Activated T-helper 1 cell treated with anti-CD3 and anti-CD28 coated beads, Interleukin-12 subunit alpha, Interleukin-12 subunit beta, Interleukin-2, Interleukin-4 antibody, amounts not matched to agents 30 ng/mL and 10 ng/mL and 1 ng/mL, durations not matched to agents 14 hours and 24 hours and 36 hours (primary cell): Measurements from ENCODE around the gene VEGFA. TPM values are rescaled to one million over a fixed set of nuclear protein-coding genes. Genes with fewer than 3 reads are reported as not detected.
A peak's percentile ranks its signal among the peaks of the same experiment; 100 is the strongest.

Source experiments
- DNase-seq: peaks from one replicate; pipeline ENCODE4 v3.0.0; 2021; ENCODE audit warnings: low spot score
- H3K27ac Mint-ChIP-seq: one replicate; pipeline ENCODE4 v1.8.0; 2021; ENCODE audit warnings: mild to moderate bottlenecking, mixed read lengths
- H3K27me3 Mint-ChIP-seq: one replicate; pipeline ENCODE4 v1.8.0; 2022; ENCODE audit warnings: mild to moderate bottlenecking, moderate library complexity, mixed read lengths; ENCODE audit not compliant: insufficient read depth
- H3K36me3 Mint-ChIP-seq: one replicate; pipeline ENCODE4 v1.8.0; 2021; ENCODE audit warnings: low read depth, mixed read lengths
- H3K4me1 Mint-ChIP-seq: one replicate; pipeline ENCODE4 v1.8.0; 2021; ENCODE audit warnings: low read depth, mixed read lengths
- H3K4me3 Mint-ChIP-seq: one replicate; pipeline ENCODE4 v1.8.0; 2021; ENCODE audit warnings: mild to moderate bottlenecking, moderate library complexity, mixed read lengths
- H3K9me3 Mint-ChIP-seq: one replicate; pipeline ENCODE4 v1.8.0; 2021; ENCODE audit warnings: mixed read lengths
- intact Hi-C: fragments of 100-400 bp; cut with micrococcal nuclease; formaldehyde crosslinking; loops from one replicate; pipeline ENCODE4 v1.15.1; 2024
- total RNA-seq: library from RNA; stranded (reverse); gene quantifications from 2 replicates; pipeline ENCODE4 v1.2.3, GENCODE V29; 2022

VEGFA gene
- total RNA-seq, 1 donor from 2014 or later, result 43.2 TPM

GRCh38 chr6:43795421-43795820 is 25.4 kb downstream of the VEGFA start:
- H3K9me3 Mint-ChIP-seq, result no peaks in the 10 kb centered on the region
- intact Hi-C loops, result no loop called here
- H3K27me3 Mint-ChIP-seq, result no peaks in the 10 kb centered on the region
- DNase-seq, result no peak
- no peak overlapping the region for H3K4me3 Mint-ChIP-seq
- H3K4me1 Mint-ChIP-seq, result peaks cover 18% of the 10 kb centered on the region
- H3K27ac Mint-ChIP-seq, result no peak overlapping the region
- no peaks in the 10 kb centered on the region for H3K36me3 Mint-ChIP-seq

GRCh38 chr6:43796168-43796567 is 26.2 kb downstream of the VEGFA start:
- Mint-ChIP-seq H3K27me3 (peaks cover under 1% of the 10 kb centered on the region), H3K27ac (no peak overlapping the region), H3K36me3 (no peaks in the 10 kb centered on the region), H3K4me3 (no peak overlapping the region), H3K9me3 (no peaks in the 10 kb centered on the region), H3K4me1 (peaks cover 24% of the 10 kb centered on the region)
- DNase-seq, result no peak
- intact Hi-C loops, result no loop called here

GRCh38 chr6:43796903-43797890 is 27.2 kb downstream of the VEGFA start:
- Mint-ChIP-seq H3K9me3 (no peaks in the 10 kb centered on the region), H3K36me3 (no peaks in the 10 kb centered on the region), H3K4me1 (peaks cover 24% of the 10 kb centered on the region), H3K27ac (no peak overlapping the region), H3K27me3 (peaks cover 2% of the 10 kb centered on the region), H3K4me3 (no peak overlapping the region)
- intact Hi-C loops, result no loop called here
- no peak for DNase-seq

- DNase-seq, result no peak
- Mint-ChIP-seq H3K9me3 (no peaks in the 10 kb centered on the region), H3K4me3 (no peak overlapping the region), H3K4me1 (peaks cover 24% of the 10 kb centered on the region), H3K27ac (no peak overlapping the region), H3K36me3 (no peaks in the 10 kb centered on the region), H3K27me3 (peaks cover 2% of the 10 kb centered on the region)
- intact Hi-C loops, result no loop called here
Observed at GRCh38 chr6:43797919-43798318, 27.9 kb downstream of the VEGFA start.

GRCh38 chr6:43798688-43799444 is 28.9 kb downstream of the VEGFA start:
- no peaks in the 10 kb centered on the region for H3K9me3 Mint-ChIP-seq
- peak overlapping the region; percentile 46 for H3K27ac Mint-ChIP-seq
- intact Hi-C loops, result no loop called here
- H3K36me3 Mint-ChIP-seq, result no peaks in the 10 kb centered on the region
- peaks cover 2% of the 10 kb centered on the region for H3K27me3 Mint-ChIP-seq
- DNase-seq, result no peak
- peaks cover 25% of the 10 kb centered on the region for H3K4me1 Mint-ChIP-seq
- H3K4me3 Mint-ChIP-seq, result peak overlapping the region; percentile 35

GRCh38 chr6:43799551-43800297 is 29.7 kb downstream of the VEGFA start:
- Mint-ChIP-seq H3K36me3 (no peaks in the 10 kb centered on the region), H3K4me3 (peak overlapping the region; percentile 2), H3K9me3 (no peaks in the 10 kb centered on the region), H3K27me3 (peaks cover 2% of the 10 kb centered on the region), H3K27ac (peak overlapping the region; percentile 42), H3K4me1 (peaks cover 29% of the 10 kb centered on the region)
- DNase-seq, result no peak
- intact Hi-C loops, result no loop called here

GRCh38 chr6:43800298-43800623 is 30.2 kb downstream of the VEGFA start:
- Mint-ChIP-seq H3K27ac (peak overlapping the region; percentile 41), H3K27me3 (peaks cover 2% of the 10 kb centered on the region)
- DNase-seq, result no peak

GRCh38 chr6:43800746-43801494 is 30.9 kb downstream of the VEGFA start:
- Mint-ChIP-seq H3K4me1 (peaks cover 29% of the 10 kb centered on the region), H3K9me3 (no peaks in the 10 kb centered on the region), H3K27me3 (peaks cover 2% of the 10 kb centered on the region)

More at GRCh38 chr6:43800298-43800623, 30.2 kb downstream of the VEGFA start:
- Mint-ChIP-seq H3K4me3 (no peak overlapping the region), H3K4me1 (peaks cover 29% of the 10 kb centered on the region), H3K36me3 (no peaks in the 10 kb centered on the region), H3K9me3 (no peaks in the 10 kb centered on the region)
- intact Hi-C loops, result no loop called here

GRCh38 chr6:43801495-43802181 is 31.6 kb downstream of the VEGFA start:
- no peak for DNase-seq
- intact Hi-C loops, result no loop called here
- peaks cover 2% of the 10 kb centered on the region for H3K27me3 Mint-ChIP-seq
- H3K4me1 Mint-ChIP-seq, result peaks cover 29% of the 10 kb centered on the region
- no peak overlapping the region for H3K27ac Mint-ChIP-seq
- H3K9me3 Mint-ChIP-seq, result no peaks in the 10 kb centered on the region
- H3K4me3 Mint-ChIP-seq, result no peak overlapping the region
- H3K36me3 Mint-ChIP-seq, result no peaks in the 10 kb centered on the region

More at GRCh38 chr6:43800746-43801494, 30.9 kb downstream of the VEGFA start:
- intact Hi-C loops, result no loop called here
- Mint-ChIP-seq H3K36me3 (no peaks in the 10 kb centered on the region), H3K27ac (no peak overlapping the region), H3K4me3 (no peak overlapping the region)
- no peak for DNase-seq

GRCh38 chr6:43803055-43803782 is 33.2 kb downstream of the VEGFA start:
- Mint-ChIP-seq H3K36me3 (no peaks in the 10 kb centered on the region), H3K27ac (no peak overlapping the region), H3K4me3 (no peak overlapping the region), H3K9me3 (no peaks in the 10 kb centered on the region), H3K4me1 (peaks cover 29% of the 10 kb centered on the region), H3K27me3 (peaks cover 5% of the 10 kb centered on the region)
- intact Hi-C loops, result no loop called here
- DNase-seq, result no peak

- intact Hi-C loops, result no loop called here
- Mint-ChIP-seq H3K4me1 (peaks cover 24% of the 10 kb centered on the region), H3K4me3 (no peak overlapping the region), H3K27me3 (peaks cover 6% of the 10 kb centered on the region), H3K9me3 (no peaks in the 10 kb centered on the region), H3K36me3 (no peaks in the 10 kb centered on the region), H3K27ac (no peak overlapping the region)
- DNase-seq, result no peak
Observed at GRCh38 chr6:43803783-43804549, 34.0 kb downstream of the VEGFA start.
